OCI-LY7 (cell line): ENCODE results near the gene MYT1.

Experiments used
- CTCF ChIP-seq: fragments of 200-600 bp; sonication (generic); conservative IDR thresholded peaks from 2 replicates; pipeline ENCODE4 v1.5.1; 2014; ENCODE audit warnings: mild to moderate bottlenecking, antibody characterized with exemption, low read length, moderate library complexity, mixed read lengths
- EZH2phosphoT487 ChIP-seq: fragments of 200-600 bp; sonication (generic); IDR thresholded peaks from 2 replicates; pipeline ENCODE4 v1.6.1; 2018; ENCODE audit warnings: low read depth, borderline replicate concordance, mild to moderate bottlenecking, mixed run types, antibody characterized with exemption, low read length, moderate library complexity, mixed read lengths

DNA sequence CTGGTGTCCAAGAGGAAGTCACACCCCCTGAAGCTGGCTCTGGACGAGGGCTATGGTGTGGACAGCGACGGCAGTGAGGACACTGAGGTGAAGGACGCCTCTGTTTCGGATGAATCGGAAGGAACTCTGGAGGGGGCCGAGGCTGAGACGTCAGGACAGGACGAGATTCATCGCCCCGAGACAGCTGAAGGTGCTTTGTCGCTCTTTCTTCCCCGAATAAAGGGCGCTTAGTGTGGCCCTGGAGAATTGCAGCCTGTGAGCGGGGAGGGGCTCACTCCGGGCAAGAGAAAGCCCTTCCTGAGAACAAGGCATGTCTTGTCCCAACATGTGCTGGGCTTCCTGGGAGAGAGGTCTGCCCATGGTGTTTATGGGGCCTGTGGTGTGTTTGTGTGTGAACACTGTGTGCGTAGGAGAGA is 41.4 kb downstream of the MYT1 start:
- no peak for TF ChIP-seq EZH2phosphoT487
- no peak for TF ChIP-seq CTCF
